Stimulated activated CD4-positive, alpha-beta T cell treated with anti-CD3 and anti-CD28 coated beads, TNF-alpha, amount 100 ng/mL, for 48 hours (primary cell): ENCODE data around the gene CD81.
"Not testable (repeated sequence)": the region's sequence is repeated elsewhere in the genome, so short reads cannot be mapped to it uniquely, and the experiment has no call there.

Source experiments
- DNase-seq, 3 donors: peaks; one replicate each; pipeline ENCODE4 v3.0.0-alpha.2; 2020; ENCODE audit warnings: low read depth in 3 of 3

The CD81 gene

DNA sequence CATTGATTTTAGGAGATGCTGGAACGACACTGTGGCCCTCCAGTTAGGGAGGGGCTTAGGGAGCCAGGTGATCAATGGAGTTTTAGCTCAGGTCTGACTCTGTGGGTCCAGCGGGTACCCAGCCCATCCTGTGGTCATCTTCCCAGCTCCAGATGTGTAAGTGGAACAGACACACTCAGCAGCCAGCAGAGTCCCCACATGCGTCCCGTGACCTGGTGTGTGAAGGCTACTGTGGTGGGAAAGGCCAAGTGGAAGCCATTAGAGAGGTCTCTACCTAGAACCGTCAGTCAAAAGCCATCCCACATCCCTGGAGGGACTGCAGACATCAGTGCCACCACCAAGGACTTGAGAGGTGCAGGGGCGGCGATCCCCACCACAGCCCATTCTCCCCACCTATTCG lies 19.9 kb upstream of the CD81 start:
- DNase-seq = no peak

DNA sequence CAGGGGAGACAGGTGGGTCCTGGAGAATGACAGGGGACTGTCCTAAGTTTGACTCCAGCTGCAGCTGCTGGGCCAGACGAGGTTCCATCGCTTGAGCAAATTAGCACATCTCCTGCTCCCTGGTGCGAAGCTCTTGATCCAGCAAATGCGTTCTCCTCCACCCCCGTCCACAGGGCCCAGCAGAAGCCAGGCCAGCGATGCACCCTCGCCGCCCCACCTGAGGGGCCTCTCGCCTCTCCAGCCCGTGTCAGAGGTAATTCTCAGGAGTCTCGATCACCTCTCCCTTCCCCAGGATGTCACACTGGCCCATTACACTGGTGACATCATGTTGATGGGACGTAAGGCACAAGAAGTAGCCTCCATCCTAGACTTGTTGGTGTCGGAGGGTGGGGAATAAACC lies 19.5 kb upstream of the CD81 start:
- not testable (repeated sequence) for DNase-seq

DNA sequence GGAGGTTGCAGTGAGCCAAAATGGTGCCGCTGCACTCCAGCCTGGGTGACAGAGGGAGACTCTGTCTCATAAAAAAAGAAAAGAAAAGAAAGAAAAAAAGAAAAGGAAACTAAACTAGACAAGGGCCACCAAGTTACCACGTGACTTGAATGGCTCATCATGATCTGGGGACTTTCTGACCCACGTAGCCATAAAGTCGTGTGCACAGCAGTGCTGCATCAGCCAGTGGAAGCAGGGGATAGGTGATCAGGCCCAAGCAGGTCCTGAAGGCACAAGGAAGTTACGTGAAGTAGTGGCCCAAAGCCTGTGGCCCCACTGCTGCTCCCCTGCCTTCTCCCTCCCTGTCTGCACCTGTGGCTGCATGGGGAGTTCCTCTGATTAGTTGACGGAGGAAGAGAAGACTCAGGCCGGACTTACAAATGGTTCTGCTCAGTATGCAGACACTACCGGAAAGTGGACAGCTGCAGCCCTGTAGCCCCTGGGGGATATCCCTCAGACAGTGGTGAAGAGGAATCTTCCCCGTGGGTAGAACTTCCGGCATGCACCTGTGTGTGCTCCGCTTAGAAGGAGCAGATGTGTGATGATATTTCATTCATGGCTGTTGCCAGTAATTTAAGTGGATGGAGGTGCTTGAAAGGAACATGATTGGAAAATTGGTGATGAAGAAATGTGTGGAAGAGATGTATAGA lies 18.2 kb upstream of the CD81 start:
- no peak for DNase-seq

DNA sequence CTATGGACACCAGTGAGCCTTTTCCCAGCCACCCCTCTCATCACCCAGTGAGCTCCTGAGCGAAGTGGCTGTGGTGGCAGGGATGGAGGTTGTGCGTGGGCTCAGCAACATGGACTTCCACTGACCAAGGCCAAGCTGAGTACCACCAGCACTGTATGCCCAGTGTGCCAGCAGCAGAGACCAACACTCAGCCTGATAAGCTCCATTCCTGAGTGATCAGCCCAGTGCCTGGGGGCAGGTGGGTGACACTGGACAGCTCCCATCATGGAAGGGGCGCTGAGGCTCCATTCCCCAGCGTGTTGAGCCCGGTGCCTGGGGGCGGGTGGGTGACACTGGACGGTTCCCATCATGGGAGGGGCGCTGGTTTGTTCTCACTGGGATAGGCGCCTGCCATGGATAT lies 17.6 kb upstream of the CD81 start:
- DNase-seq = no peak

DNA sequence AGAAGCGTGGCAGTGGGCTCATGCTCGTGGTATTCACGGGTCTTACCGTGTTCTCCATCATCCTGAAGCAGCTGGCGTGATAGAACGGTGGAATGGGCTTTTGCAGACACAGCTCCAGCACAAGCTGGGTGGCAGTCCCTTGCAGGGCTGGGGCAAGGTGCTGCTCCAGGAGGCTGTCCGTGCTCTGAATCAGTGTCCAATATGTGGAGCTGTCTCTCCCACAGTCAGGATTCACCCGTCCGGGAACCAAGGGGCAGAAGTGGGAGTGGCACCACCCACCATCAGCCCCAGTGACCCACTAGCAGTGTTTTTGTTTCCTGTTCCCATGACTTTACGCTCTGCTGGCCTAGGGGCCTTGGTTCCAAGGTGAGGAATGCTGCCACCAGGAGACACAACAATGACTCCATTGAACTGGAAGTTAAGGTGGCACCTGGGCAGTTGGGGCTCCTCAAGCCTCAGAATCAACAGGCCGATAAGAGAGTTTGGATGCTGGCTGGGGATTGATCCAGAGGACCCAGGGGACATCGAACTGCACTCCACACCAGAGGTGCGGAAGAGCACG lies 16.9 kb upstream of the CD81 start:
- no peak for DNase-seq

DNA sequence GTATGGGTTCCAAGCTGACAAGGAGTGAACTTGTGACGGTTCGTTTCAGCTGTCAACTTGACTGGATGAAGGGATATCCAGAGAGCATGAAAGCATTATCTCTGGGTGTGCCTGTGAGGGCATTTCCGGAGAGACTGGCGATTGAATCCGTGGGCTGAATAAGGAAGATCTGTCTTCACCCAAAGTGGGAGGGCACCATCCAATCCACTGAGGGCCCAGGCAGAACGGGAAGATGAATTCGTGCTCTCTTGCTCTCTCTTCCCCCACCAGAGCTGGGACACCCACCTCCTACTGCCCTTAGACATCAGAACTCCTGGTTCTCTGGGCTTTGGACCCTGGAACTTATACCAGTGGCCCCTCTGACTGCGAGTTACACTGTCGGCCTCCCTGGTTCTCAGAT lies 15.5 kb upstream of the CD81 start:
- DNase-seq = no peak

DNA sequence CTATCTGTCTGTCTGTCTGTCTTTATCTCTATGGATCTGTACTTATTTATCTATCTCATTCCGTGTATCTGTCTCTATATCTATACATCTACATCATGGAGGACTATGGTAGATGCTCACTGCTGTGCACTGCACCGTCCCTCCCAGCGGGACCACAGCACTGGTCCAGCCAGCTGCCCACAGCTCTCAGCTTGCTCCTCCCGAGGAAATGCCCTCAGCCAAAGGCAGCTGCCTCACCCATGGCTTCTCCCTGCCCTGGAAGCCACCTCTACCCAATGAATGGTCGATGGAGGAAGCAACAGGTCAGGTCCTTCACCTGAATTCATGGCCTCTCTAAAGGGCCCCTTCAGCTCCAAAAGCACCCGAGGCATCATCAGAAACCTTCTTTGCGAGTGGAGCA lies 14.7 kb upstream of the CD81 start:
- no peak for DNase-seq

DNA sequence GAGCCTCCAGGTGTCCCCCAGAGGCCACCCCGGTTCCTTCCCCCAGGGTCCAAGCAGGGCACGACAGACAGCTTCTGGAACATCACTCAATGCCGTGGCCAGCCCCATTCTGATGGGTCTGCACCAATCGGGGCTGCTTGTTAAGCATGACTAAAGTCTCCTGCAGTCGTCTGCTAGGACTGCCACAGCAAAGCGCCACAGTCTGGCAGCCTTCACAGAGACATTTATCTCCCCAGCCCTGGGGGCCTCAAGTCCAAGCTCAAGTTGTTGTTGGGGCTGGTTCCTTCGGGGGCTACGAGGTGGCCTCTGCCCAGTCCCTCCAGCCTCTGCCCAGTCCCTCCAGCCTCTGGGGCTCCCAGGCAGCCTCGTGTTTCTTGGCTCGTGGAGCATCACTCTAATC lies 14.0 kb upstream of the CD81 start:
- no peak for DNase-seq

DNA sequence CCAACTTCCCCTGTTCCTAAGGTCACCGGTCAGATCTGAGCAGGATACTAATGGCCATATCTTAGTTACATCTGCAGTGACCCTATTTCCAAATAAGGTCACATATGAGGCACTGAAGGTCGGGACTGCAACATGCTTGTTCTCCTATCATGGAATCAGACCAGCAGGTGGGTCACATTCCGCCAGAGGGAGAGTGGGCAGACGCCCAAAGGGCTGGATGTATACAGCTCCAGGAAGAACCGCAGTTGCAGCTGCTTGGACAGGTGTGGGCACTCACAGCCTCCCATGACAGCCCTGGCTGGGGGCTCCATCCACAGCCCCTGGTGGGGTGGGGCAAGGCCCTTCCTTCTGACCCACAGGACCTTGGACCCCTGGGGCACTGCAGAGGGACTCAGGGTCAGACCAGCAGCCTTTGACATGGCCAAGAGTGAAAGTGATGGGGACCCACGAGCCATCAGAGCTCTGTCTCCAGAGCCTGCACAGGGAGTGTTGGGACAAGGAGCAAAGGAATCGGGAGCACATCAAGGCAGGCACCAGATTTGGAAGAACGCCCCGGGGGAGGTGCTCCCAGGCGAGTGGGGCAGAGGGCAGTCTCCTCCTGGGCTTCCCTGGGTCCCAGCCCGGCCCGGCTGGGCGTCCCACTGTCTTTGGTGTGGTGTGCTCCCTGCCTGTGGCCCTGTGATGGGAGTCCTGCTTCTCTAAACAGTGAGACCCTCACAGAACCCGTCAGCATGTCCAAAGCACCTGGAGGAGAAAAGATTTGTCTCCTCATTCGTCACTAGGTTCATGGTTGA lies 13.3 kb upstream of the CD81 start:
- DNase-seq = no peak

DNA sequence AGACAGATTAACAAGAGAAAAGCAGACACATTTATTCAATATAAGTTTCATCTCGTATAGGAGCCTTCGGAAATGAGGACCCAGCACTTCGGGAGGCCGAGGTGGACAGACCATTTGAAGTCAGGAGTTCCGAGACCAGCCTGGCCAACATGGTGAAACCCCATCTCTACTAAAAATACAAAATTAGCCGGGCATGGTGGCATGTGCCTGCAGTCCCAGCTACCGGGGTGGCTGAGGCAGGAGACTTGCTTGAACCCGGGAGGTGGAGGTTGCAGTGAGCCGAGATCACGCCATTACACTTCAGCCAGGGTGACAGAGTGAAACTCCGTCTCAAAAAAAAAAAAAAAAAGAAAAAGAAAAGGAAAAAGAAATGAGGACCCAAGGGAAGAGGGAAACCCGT lies 12.7 kb upstream of the CD81 start:
- not testable (repeated sequence) for DNase-seq

DNA sequence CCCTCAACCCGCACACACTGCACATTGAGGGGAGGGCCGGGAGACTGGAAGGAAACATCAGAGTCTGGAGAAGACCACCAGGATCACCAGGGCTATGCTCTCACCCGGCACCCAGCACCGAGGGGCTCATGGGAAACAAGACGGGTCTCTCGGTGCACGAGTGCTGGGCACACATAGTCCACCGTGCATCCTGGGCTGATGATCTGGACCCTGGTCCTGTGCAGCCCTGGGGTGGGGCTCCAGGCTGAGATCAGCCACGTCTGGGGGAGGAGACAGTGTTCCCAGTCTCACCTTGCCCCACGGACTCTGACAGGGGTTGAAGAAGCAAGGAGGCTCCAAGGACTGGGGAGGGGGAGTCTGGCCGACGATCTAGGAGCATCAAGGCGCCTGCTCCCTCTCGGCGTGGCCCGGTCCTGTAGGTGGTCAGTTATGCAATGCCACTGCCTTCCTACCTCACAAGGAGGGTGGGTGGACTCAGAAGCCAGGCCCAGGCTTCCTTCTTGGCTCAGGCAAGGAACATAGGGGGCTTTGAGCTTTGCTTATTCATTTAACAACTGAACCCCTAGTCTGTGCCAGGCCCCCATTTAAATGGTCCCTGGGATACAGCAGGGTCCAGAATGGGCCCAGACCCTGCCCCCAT lies 11.4 kb upstream of the CD81 start:
- no peak for DNase-seq

DNA sequence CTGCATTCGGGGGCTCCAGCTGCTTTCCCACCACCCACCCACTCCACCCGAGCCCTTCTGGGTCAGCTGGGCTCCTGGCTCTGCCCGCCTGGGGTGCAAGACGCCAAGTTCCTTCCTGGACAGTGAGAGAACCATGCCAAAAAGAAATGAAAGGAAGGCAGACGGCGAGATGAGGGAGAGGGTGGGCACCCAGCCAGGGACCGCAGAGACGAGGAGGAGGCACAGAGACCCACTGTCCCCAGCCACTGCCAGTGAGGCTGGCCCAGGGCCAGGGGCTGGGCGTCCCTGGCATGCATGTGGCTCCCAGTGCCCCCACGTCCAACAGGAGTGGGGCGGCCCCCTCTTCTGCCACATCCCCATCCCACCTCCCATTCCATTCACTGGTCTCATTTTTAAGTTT lies 10.8 kb upstream of the CD81 start:
- no peak for DNase-seq

DNA sequence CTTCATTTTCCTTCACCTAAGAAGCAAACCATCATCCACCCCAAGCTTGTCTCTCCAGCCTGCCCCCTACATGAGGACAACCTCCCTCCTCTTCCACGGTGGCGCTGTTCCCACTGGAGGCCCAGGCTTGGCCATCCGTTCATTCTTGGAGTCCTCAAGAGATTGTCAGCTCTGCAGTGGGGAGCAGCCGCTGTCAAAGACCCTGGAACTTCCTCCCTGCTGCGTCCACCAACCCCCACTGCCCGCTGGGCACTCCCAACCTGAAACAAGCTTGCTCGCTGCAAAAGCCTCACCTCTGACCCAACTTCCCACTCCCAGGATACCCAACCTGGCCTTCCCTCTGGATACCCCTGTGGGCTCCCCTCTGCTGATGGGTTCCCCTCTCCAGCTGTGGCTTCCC lies 10.4 kb upstream of the CD81 start:
- DNase-seq = no peak

DNA sequence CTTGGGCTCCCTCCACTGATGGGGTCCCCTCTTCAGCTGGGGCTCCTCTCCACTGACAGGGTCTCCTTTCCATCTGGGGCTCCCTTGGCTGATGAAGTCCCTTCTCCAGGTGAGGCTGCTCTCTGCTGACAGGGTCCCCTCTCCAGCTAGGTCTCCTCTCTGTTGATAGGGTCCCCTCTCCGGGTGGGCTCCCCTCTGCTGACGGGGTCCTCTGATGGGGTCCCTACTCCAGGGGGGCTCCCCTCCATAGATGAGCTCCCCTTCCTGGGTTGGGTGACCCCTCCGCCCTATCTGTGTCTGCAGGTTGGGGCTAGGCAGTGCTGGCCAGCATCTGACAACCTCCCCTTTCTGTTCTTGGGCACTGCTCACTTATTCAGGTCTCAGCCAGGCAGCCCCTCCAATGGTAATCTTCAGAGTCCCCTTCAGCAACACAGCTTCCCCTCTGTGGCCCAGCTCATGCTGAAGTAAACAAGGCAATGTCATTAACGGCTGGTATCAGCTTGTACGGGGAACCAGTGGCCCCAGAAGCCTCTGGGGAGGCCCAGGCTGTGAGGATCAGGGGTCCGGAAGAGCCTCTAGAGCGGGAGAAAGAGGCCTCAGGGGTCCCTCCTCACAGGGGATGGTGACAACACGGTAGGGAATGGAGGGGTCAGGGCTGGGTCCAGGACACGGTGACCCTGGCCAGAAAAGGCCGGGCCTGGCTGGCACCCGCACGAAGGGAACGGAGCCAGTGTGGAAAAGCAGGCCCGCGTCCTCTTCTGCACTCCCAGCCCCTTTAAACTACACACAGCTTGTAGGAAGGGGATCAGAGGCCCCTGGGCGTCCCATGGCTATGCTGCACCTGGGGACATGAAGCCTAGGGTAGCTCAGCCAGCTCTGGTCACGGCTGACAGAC lies 9.6 kb upstream of the CD81 start:
- DNase-seq = no peak

DNA sequence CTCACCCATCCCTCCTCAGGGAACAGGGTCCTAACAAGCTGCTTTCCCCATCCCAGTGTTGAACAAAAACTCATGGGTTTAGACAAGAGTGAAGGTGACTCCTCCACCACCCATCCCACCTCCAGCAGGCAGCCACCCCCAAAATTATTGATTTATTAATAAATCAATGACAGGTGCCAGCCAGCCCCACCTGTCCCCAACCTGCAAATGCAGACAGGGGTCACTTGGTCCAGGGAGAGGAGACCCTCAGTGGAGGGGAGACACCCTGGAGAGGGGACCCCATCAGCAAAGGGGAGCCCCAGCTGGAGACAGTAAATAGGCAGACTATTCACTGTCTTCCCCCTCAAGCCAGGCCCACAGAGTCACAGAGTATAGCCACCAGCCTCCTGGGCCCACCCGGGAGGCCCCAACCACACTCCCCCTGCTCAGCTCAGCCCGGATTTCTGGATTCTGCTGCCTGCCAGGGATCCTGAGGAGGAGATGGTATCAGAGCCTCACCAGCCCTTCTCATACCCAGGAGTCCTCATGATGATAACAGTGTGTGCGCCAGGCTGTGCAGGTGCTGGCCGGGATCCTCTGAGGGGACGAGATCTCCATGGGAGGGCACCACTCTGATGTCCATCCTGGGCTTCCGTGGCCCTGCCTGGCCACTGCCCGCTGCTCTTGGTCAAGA lies 8.8 kb upstream of the CD81 start:
- no peak for DNase-seq

DNA sequence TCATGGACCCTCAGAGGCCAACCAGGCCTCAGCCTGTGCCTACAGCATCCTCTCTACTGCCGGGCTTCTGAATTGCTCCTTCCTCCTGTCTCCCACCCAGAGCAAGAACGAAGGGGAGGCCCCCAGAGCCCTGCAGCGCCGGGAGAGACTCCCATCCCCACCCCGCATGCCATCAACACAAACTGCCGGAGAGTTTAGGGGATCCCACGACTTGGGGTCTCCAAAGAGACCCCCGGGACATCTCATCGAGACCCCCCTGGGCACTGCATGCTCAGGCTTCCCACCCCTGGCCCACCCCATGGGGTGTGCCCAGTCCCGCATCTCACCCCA lies 8.3 kb upstream of the CD81 start:
- DNase-seq = no peak

DNA sequence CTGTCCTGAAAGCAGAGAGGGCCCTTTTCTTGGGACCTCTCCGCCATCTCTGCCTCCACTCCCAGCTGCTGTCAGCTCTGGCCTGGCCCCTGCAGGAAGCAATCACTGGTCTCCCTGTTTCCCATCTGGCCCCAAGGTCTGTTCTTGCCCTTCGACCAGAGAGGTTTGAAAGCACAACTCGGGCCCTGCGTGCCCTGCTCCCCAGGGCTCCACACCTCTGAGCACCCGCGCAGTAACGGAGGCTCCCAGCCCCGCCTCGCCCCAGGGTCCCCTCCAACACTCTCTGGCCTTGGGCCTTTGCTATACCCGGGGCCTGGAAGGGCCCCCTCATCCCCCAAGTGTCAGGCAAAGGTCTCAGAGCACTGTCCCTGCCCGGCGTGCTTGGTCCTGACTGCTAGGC lies 7.8 kb upstream of the CD81 start:
- DNase-seq = no peak

DNA sequence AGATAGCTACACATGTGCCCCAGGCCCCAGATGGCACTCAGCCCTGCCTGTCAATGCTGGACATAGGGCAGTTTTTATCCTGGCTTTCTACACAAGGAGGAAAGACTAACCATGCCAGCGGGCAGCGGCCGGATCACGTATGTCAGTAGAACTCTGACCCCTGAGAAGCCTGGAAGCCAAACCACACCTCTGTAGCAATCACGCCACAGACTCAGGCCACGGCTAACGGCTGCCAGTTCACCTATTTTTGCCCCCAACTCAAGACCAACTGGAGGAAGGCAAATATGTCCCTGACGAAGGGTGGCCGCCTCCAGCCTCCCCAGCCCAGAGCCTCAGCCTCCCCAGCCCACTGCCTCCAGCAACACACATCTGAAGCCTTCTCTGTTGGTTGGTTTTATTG lies 7.2 kb upstream of the CD81 start:
- DNase-seq = no peak

DNA sequence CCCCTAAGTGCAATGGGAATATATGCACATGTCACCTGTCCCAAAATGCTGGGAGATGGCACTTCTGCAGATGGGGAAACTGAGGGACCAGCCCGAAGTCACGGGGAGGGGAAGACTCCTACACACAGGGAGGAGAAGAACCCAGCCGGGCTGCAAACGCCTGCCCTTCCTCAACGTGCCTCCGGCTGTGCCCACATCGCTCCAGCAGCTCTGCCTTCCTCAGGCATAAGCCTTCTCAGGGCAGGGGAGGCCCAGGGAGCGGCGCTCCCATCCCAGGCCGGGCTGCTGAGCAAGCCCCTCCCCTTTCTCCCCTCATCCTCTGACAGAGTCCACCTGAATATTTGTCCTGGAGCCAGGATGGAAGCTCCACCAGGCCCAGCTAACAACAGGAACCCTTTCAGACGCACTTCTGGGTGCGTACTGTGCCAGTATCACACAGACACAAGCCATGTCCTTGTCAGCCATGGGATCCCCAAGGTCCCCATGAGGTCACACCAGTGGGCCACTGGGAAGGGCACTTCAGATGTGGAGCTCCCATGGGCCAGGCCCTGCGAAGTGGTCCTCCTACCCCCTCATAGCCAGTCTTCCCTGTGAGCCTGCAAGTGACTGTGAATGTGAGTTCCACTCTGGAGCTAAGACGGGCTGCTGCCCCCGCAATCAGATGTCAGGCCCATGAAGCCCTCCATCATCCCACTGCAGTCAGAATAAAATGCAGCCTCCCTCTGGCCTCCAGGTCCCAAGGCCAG lies 2.5 kb upstream of the CD81 start:
- DNase-seq = no peak

DNA sequence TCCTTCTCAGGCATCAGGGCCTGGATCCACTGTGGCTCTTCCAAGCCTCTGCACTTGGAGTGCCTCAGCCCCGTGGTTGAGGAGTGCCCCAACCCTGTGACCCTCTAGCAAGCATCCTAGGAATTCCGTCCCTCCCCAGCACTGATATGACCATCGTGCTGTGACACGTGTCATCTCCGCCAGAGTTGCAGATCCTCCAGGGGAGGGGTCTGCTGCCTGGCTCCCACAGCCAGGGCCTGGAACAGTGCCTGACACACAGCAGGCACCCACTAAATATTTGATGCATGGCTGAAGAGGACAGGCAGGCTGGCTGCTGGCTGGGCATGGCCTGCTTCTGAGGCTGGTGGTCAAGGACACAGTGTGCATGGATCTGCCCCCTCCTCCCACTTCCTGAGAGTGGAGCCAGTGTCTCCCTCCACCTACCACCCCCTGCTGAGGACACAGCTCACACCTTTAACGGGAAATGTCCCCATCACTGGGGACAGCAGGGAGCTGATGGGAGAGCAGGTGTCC lies 1.7 kb upstream of the CD81 start:
- no peak for DNase-seq
